B cell (primary cell): Measurements from ENCODE around the gene TANC1. TPM values are rescaled to one million over a fixed set of nuclear protein-coding genes. Genes with fewer than 3 reads are reported as not detected.

Experiments
- ATAC-seq: fragments of 200-7000 bp; cut with Tn5 transposase; one replicate; pipeline ENCODE4 v1.10.0; 2021; ENCODE audit warnings: low read depth, mild to moderate bottlenecking, moderate number of reproducible peaks, moderate library complexity
- CTCF ChIA-PET: fragments of 350-600 bp; sonication (Branson Sonifier 250); formaldehyde crosslinking; loops from one replicate; lab custom pipeline; 2021; ENCODE audit warnings: antibody characterized with exemption, inconsistent platforms; lab: Charles Lee
- POLR2A ChIA-PET: fragments of 350-600 bp; sonication (Branson Sonifier 250); formaldehyde crosslinking; loops from one replicate; lab custom pipeline; 2021; ENCODE audit warnings: antibody characterized with exemption; lab: Charles Lee
- DNase-seq: peaks from one replicate; pipeline ENCODE4 v3.0.0; 2013
- H2AFZ ChIP-seq: 2 replicates; pipeline ENCODE4 v1.6.1; 2012; ENCODE audit warnings: mild to moderate bottlenecking, low read depth, low read length; ENCODE audit not compliant: insufficient read depth, poor library complexity, severe bottlenecking
- H3K27ac ChIP-seq, 2 donors: 1 replicate in 1 of 2; 2 replicates in 1 of 2; pipeline ENCODE4 v1.5.1; 2012 to 2013; ENCODE audit warnings: low read length in 2 of 2, mild to moderate bottlenecking in 2 of 2, moderate library complexity in 1 of 2
- H3K27me3 ChIP-seq, 4 experiments: fragments of 200-600 bp in 1 of 4; sonication (generic) in 1 of 4; replicated peaks in 1 of 4; 1 replicate in 2 of 4; 2 replicates in 2 of 4; pipeline versions ENCODE4 v1.6.1 to v1.7.0; 2013 to 2016; ENCODE audit warnings: low read length in 3 of 4, mild to moderate bottlenecking in 2 of 4, mixed read lengths in 1 of 4, moderate library complexity in 1 of 4; ENCODE audit not compliant: insufficient read depth in 4 of 4, control insufficient read depth in 3 of 4; ENCODE audit errors: control extremely low read depth in 1 of 4
- H3K36me3 ChIP-seq, 2 experiments: replicated peaks in 1 of 2; 1 replicate in 1 of 2; 2 replicates in 1 of 2; pipeline versions ENCODE4 v1.6.1 to v1.7.1; 2013; ENCODE audit warnings: low read length in 1 of 2; ENCODE audit not compliant: insufficient read depth in 2 of 2, control insufficient read depth in 1 of 2; ENCODE audit errors: control extremely low read depth in 1 of 2, extremely low read depth in 1 of 2
- H3K4me1 ChIP-seq, 2 donors: fragments of 200-600 bp in 1 of 2; sonication (generic) in 1 of 2; 1 replicate in 1 of 2; 2 replicates in 1 of 2; pipeline versions ENCODE4 v1.5.1 to v1.6.1; 2013 to 2017; ENCODE audit warnings: low read length in 2 of 2; ENCODE audit not compliant: control insufficient read depth in 2 of 2, insufficient read depth in 2 of 2
- H3K4me2 ChIP-seq: replicated peaks from 2 replicates; pipeline ENCODE3; 2012; ENCODE audit warnings: mild to moderate bottlenecking, low read depth, low read length; ENCODE audit not compliant: poor library complexity, severe bottlenecking
- H3K4me3 ChIP-seq, 5 experiments: fragments of 200-600 bp in 1 of 5; sonication (generic) in 1 of 5; 1 replicate in 3 of 5; 2 replicates in 2 of 5; pipeline versions ENCODE4 v1.5.1 to v1.7.0; 2011 to 2016; ENCODE audit warnings: low read length in 4 of 5, mild to moderate bottlenecking in 4 of 5, low read depth in 2 of 5, control low read depth in 1 of 5, moderate library complexity in 1 of 5; ENCODE audit not compliant: insufficient read depth in 1 of 5; ENCODE audit errors: control extremely low read depth in 1 of 5, extremely low read depth in 1 of 5
- H3K79me2 ChIP-seq: fragments of 200-600 bp; sonication (generic); one replicate; pipeline ENCODE4 v1.6.0; 2016; ENCODE audit warnings: low read length; ENCODE audit not compliant: control insufficient read depth, insufficient read depth
- H3K9ac ChIP-seq: fragments of 200-600 bp; sonication (generic); 2 replicates; pipeline ENCODE4 v1.6.1; 2017; ENCODE audit warnings: mild to moderate bottlenecking, low read length, moderate library complexity
- H3K9me3 ChIP-seq, 3 donors: one replicate each; pipeline versions ENCODE4 v1.6.1 to v1.7.1; 2013; ENCODE audit warnings: low read length in 2 of 3; ENCODE audit not compliant: control insufficient read depth in 2 of 3, insufficient read depth in 1 of 3; ENCODE audit errors: control extremely low read depth in 1 of 3
- H4K20me1 ChIP-seq: 2 replicates; pipeline ENCODE4 v1.6.0; 2012; ENCODE audit warnings: mild to moderate bottlenecking, low read length; ENCODE audit not compliant: insufficient read depth, control insufficient read depth, poor library complexity, severe bottlenecking
- H3K27ac Mint-ChIP-seq: one replicate; pipeline ENCODE4 v1.8.0; 2021; ENCODE audit warnings: mixed read lengths
- H3K27me3 Mint-ChIP-seq: one replicate; pipeline ENCODE4 v1.8.0; 2021; ENCODE audit warnings: mixed read lengths
- H3K4me1 Mint-ChIP-seq: one replicate; pipeline ENCODE4 v1.8.0; 2021; ENCODE audit warnings: mixed read lengths
- H3K4me3 Mint-ChIP-seq: one replicate; pipeline ENCODE4 v1.8.0; 2021; ENCODE audit warnings: mixed read lengths
- H3K9me3 Mint-ChIP-seq: one replicate; pipeline ENCODE4 v1.8.0; 2022; ENCODE audit warnings: mixed read lengths; ENCODE audit not compliant: insufficient read depth
- CTCF ChIP-seq: fragments of 200-600 bp; IDR thresholded peaks from one replicate; pipeline ENCODE4 v1.8.0; 2022; ENCODE audit warnings: antibody characterized with exemption, mild to moderate bottlenecking
- EZH2 ChIP-seq: IDR thresholded peaks from 2 replicates; pipeline ENCODE4 v1.6.1; 2012; ENCODE audit warnings: borderline replicate concordance, low read depth, mild to moderate bottlenecking, moderate library complexity, low read length; ENCODE audit not compliant: insufficient read depth, poor library complexity, severe bottlenecking
- WGBS: methylation state at CpG from one replicate; pipeline ENCODE4 v1.1.5; 2013; ENCODE audit warnings: missing lambda C conversion rate; ENCODE audit not compliant: insufficient coverage; 5-methylcytosine and 5-hydroxymethylcytosine counted together
- intact Hi-C: fragments of 100-400 bp; cut with micrococcal nuclease; formaldehyde crosslinking; loops from one replicate; pipeline ENCODE4 v1.10.0; 2022
- polyA plus RNA-seq: library from polyadenylated mRNA; depleted of rRNA; stranded (reverse); fragments of >200 nt; gene quantifications from 2 replicates; pipeline ENCODE4 v1.2.3, GENCODE V29; 2012
- total RNA-seq, 2 donors: library from RNA; stranded (reverse); fragments of 120-200 nt in 1 of 2; gene quantifications; 1 replicate in 1 of 2; 2 replicates in 1 of 2; pipeline versions ENCODE4 v1.2.3 to v1.2.4, GENCODE V29; 2013 to 2022

Gene TANC1
- total and polyA plus RNA-seq, 2 donors (not counting 1 experiment from before 2014, with no cell fraction given) = 0.13 TPM; not detected in 1

- Mint-ChIP-seq H3K4me3 (no peak overlapping the region), H3K27ac (no peak overlapping the region), H3K9me3 (peaks cover 3% of the 10 kb centered on the region), H3K4me1 (no peaks in the 10 kb centered on the region), H3K27me3 (no peaks in the 10 kb centered on the region)
- no CpG with 5 or more reads among the region's 1 CpG for WGBS
- H2AFZ ChIP-seq = no peak overlapping the region
- H3K9me3 ChIP-seq = no peaks in the 10 kb centered on the region
- ATAC-seq = no peak
- intact Hi-C loops = no loop called here
- no peaks in the 10 kb centered on the region for H3K36me3 ChIP-seq
- ChIA-PET POLR2A (no interaction called here), CTCF (no interaction called here)
- peaks cover 0 to 2% (median 0%) of the 10 kb centered on the region in 4 experiments for H3K27me3 ChIP-seq
- no peaks in the 10 kb centered on the region for H3K79me2 ChIP-seq
- no peak overlapping the region for H3K4me3 ChIP-seq
- DNase-seq = no peak
- no peak overlapping the region for H3K4me2 ChIP-seq
- H3K27ac ChIP-seq = no peak overlapping the region
- TF ChIP-seq EZH2 (no peak), CTCF (no peak)
- no peak overlapping the region for H3K9ac ChIP-seq
- H4K20me1 ChIP-seq = no peaks in the 10 kb centered on the region
- no peaks in the 10 kb centered on the region for H3K4me1 ChIP-seq
Measured at GRCh38 chr2:159028776-159029175, 60.3 kb downstream of the TANC1 start.

- H3K27me3 ChIP-seq = peaks cover 0 to 2% (median 0%) of the 10 kb centered on the region in 4 experiments
- no peak for DNase-seq
- POLR2A ChIA-PET = no interaction called here
- H3K4me3 ChIP-seq = no peak overlapping the region
- no peak overlapping the region for H3K4me2 ChIP-seq
- H3K4me1 ChIP-seq = no peaks in the 10 kb centered on the region
- Mint-ChIP-seq H3K27me3 (no peaks in the 10 kb centered on the region), H3K4me3 (no peak overlapping the region), H3K9me3 (peaks cover 3% of the 10 kb centered on the region), H3K27ac (no peak overlapping the region), H3K4me1 (no peaks in the 10 kb centered on the region)
- no peak overlapping the region for H3K27ac ChIP-seq
- H3K9ac ChIP-seq = no peak overlapping the region
- H3K36me3 ChIP-seq = no peaks in the 10 kb centered on the region
- CTCF ChIA-PET = no interaction called here
- no peak for ATAC-seq
- H3K9me3 ChIP-seq = no peaks in the 10 kb centered on the region
- H3K79me2 ChIP-seq = no peaks in the 10 kb centered on the region
- TF ChIP-seq EZH2 (no peak), CTCF (no peak)
- intact Hi-C loops = no loop called here
- no peak overlapping the region for H2AFZ ChIP-seq
- H4K20me1 ChIP-seq = no peaks in the 10 kb centered on the region
- WGBS = 100% methylated on average over 1 of the region's 2 CpGs
Measured at GRCh38 chr2:159029936-159030335, 61.5 kb downstream of the TANC1 start.
